Right lobe of liver (tissue), 4 donors: ENCODE data around the gene KDM8.

Experiments used
- CTCF ChIP-seq, 4 donors: fragments of 200-600 bp in 3 of 4; fragments of 450-650 bp in 1 of 4; IDR thresholded peaks; one replicate each; pipeline versions ENCODE4 v1.5.1 to v1.8.0; 2016 to 2022; ENCODE audit warnings: antibody characterized with exemption in 4 of 4, mild to moderate bottlenecking in 2 of 4
- POLR2A ChIP-seq: fragments of 450-650 bp; IDR thresholded peaks from one replicate; pipeline ENCODE4 v1.6.1; 2017; ENCODE audit warnings: antibody characterized with exemption, mild to moderate bottlenecking
- donor health status: DM: no; HTN: no; CAD: no.
- donor health status: DM: no; HTN: no; CAD: no.
- donor health status: DM: no; HTN: yes; CAD: no.

GRCh38 chr16:27234603-27235002 is 31.3 kb downstream of the KDM8 start:
- TF ChIP-seq CTCF (IDR thresholded peaks at IDR 0.05) (no peak), POLR2A (no peak)
